Stimulated activated CD4-positive, alpha-beta T cell treated with anti-CD3 and anti-CD28 coated beads, Interleukin-12 subunit alpha, Interleukin-12 subunit beta, amount 100 ng/mL, for 48 hours (primary cell): ENCODE data around the gene CYTH3.
A peak's percentile ranks its signal among the peaks of the same experiment; 100 is the strongest.

ENCODE experiments used
- DNase-seq, 3 donors: peaks; one replicate each; pipeline ENCODE4 v3.0.0-alpha.2; 2020; ENCODE audit warnings: low read depth in 2 of 3, low spot score in 1 of 3

The CYTH3 gene

GRCh38 chr7:6258440-6259182, 13.8 kb downstream of the CYTH3 start:
- no peak for DNase-seq

- no peak for DNase-seq
These were observed 14.7 kb downstream of the CYTH3 start for GRCh38 chr7:6257675-6258074.

DNA sequence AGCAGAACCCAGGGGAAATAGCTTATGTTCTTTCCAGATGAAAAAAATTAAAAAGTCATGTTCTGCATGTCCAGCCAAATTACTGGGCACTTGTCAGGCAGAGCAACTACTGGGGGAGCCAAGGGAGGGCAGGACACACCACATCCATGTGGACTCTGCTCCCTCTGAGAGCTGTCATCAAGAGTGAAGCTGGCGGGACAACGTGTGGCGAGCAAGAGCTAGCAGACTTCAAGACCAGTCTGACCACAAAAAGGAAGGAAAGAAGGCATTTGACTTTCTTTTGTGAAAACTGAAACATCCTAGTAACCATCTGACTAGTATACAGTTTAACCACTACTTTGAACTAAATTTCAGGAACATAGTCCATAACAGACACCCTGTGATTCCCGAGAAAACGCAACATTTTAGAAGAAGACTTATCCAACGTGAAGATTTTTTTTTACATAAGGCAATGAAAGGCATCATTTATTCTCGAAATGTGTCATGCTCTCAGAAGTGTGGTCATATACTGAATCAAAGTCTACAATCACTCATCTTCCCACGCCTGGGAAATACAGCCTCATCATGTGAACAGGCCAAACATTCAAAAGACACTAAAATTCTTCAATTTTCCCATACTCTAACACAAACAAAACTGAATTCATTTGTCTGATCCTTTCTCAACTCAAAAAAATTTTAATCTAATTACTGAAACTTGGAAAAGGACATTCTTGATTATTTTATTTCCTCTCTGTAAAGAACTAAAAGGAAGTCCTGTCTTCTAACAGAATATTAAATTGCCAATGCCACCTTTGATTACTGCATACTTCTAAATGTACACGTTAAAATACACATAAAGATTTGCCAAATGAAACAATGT, 15.5 kb downstream of the CYTH3 start:
- DNase-seq = peak in 1 of 3 donors; percentile 61

DNA sequence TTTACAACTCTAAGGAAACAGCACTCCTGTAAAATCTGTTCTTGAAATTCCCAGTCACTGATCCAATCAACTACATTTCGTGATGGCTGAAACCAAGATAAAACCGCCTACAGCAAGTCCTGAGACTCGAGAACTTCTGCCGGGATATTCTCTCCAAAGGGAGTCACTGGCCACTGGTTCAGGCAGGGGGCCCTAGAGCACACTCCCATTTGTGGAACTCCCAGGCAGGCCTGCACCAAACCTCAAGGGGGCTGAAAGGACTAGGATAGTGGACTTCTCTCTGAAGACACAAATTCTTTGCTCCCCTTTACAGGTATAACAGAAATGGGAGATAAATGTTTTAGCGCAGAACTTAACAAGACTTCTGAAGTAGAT, 16.3 kb downstream of the CYTH3 start:
- DNase-seq = no peak

DNA sequence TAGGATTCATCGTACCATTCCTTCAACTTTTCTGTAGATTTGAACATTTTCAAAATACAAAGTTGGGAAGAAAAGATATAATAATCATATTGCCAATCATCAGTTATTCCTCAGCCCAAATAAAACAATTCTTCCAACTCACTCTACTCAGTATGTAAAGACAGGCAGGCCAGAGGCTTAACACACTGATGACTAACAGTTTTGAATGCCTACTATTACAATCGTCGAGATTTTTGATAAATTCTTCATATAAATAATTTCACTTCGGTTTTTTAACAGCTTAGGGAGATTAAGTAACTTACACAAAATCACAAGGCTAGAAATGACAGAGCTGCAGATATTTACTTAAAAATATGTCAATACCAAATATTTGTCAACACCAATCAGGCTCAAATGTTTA, 17.6 kb downstream of the CYTH3 start:
- no peak for DNase-seq

GRCh38 chr7:6252748-6253147, 19.7 kb downstream of the CYTH3 start:
- no peak for DNase-seq

DNA sequence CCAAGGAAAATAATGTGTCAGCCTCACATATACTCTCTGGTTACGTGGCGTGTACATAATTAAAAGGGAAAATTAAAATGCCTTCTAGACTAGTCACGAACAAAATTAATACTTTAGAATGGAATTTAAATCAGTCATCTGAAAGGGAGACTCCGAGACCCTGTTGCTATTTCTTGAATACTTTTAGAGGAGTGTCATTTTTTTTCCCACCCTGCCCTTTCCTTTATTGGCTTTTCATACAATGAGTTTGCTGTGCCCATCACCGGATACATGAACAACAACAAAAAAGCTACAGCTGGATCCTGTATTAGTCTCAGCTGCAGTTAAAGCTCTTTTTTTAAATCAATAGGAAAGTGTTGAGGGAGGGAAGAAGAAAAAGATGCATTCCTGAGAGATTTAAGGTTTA, 20.1 kb downstream of the CYTH3 start:
- DNase-seq = no peak

- DNase-seq = no peak
These were observed 20.8 kb downstream of the CYTH3 start for GRCh38 chr7:6251653-6252052.

DNA sequence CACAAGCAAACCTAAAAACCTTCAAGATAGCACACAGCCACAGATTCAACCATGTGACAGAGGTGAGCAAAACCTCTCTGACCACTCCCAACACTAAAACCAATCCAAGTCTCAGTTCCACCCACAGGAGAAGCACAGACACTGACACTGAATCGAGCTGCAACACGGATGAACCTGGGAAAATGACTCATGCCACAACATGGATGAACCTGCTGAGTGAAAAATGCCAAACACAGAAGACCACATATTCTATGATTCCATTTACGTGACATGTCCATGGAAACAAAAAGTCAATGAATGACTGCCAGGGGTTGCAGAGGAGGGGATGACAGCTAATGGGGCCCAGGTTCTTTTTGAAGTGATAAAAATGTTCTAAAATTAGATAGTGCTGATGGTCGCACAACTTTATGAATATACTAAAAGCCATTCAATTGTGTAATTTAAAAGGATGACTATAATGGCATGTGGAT, 22.0 kb downstream of the CYTH3 start:
- DNase-seq = peak; percentile 36 to 50 (median 40)

DNA sequence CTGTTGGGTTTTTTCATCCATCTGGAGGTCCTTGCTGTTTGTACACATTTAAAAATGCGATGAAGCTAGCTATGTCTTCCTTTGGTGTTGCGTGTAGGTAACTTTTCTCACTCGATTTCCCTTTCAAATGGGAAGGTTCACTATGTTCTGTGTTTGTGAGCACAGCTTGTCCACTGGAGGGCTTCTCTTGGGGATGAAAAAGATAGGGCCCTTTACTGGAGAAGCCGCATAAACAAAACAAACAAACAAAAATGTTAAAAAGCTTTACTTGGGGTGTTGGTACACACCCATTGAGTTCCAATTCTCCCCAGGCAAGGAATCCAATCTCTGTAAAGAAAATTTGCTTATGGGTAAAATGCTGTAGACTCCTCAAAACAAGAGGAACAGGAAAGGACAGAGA, 23.4 kb downstream of the CYTH3 start:
- no peak for DNase-seq

DNA sequence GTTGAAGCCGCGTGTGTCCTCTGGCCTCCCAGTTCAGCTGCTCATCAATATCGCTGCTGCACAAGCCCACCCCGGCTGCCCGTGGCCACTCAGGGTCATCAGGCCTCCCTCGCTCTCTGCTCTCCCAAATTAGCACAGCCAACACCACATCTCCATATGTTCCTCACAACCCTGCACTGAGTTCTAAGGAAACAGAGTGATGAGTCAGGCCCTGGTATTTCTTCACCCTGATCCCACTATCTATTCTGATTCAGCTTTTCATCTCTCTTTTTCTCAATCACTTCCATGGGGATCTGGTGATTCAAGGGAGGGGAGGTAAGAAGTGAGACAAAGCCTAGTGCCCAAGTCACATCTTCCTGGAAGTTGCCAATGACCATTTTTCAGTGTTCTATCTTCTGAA, 23.8 kb downstream of the CYTH3 start:
- no peak for DNase-seq

GRCh38 chr7:6246251-6246917, 26.0 kb downstream of the CYTH3 start:
- no peak for DNase-seq

DNA sequence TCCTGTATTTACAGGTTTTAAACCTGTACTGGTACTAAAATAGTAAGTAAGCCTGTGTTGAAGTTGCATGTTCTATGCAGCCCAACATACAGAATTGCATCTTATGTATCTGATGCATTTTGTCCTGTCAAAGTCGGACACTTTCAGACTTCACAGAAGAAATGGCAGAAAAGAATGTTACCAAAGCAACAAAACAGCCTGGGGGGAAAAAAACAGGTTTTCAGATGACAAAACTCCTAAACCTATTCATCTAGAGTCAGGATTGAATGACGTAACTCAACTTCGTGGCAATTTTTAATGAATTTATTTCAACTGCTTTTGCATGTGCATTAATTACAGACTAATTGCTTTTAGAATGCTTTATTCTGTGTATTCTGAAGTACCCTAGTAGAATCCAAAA, 28.4 kb downstream of the CYTH3 start:
- no peak for DNase-seq

- DNase-seq = no peak
These were observed 29.3 kb downstream of the CYTH3 start for GRCh38 chr7:6243168-6243567.

- DNase-seq = no peak
These were observed 29.9 kb downstream of the CYTH3 start for GRCh38 chr7:6242561-6242960.

GRCh38 chr7:6241607-6241973, 30.8 kb downstream of the CYTH3 start:
- DNase-seq = no peak

DNA sequence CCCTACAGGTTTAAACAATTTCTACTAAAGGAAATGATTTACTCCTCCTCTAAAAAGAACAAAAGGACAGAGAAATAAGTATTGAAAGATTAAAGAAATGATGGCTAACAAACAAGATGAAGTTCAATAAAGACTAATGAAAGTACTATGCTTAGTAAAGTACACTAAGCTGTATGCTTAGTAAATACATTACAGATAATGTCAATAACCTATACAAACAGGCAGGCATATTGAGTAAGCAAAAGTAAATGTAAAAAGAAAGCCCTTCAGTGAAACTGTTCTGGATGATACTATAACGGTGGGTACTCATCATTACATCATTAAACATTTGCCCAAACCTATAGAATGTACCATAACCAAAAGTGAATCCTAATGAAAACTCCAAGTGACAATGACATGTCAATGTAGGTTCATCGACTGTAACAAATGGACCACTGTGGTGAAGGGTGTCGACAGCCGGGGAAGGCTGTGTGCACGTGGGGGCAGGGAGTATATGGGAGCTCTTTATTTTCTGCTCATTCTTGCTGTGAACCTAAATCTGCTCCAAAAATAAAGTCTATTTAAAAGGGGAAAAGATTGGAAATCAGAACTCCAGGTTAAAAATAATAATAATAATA, 34.0 kb downstream of the CYTH3 start:
- DNase-seq = no peak

DNA sequence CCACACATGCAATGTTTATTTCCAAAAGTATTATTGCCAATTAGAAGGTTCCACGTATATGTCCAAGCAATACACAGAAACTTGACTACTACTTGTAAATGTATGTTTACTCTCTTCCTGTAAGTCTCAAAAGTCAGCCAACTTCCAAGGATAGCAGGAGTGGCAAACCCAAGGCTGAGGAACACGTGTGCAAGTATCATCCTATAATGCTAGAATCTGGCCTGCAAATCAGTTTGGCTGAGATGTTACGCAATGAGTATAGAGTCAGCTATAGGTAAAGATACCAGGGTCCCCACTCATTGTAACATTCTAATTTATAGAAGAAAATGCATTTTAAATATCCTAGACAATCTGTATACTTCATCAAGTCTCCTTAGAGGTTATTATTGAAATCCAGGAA, 34.7 kb downstream of the CYTH3 start:
- no peak for DNase-seq

DNA sequence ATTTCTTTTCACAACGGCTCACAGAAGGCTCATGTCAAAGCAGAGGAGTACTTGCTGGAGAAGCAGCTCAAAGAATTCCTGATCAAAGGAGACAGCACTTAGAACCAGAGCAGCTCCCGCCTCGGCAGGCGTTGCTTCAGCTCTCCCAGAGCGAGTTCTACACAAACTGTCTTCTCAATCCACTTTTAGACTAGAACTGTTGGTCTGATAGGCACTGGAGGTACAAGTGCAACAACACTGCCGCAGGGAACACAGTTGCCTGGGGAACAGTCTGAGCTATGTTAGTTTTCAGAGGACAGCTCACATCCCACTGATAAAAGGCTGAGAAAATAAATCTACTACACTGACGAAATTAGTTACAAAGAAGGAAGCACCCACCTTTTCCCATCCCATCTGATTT, 35.4 kb downstream of the CYTH3 start:
- DNase-seq = no peak

- DNase-seq = no peak
These were observed 37.2 kb downstream of the CYTH3 start for GRCh38 chr7:6235029-6235871.

DNA sequence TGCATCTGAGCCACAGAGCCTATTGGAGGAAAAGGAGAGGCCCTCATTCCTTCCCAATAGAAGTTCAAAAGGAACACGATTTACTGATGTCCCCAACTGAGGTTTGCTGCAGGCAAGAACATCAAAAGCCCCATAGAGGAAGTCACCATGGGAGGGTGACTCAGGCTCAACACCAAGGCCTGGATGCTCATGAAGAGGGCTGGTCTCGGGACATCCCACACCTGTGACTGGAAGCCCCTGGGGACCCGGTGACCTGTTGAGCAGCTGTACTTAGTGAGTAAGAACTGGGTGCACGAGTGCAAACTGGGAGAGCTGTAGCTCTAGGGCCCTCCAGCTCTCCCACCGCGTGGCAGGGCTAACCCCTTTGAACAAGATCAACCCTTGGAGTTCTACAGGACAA, 38.0 kb downstream of the CYTH3 start:
- no peak for DNase-seq
